H1 (cell line): ENCODE data around the gene FHAD1. TPM values are rescaled to one million over a fixed set of nuclear protein-coding genes. Genes with fewer than 3 reads are reported as not detected.

Source experiments
- CTCF ChIA-PET: fragments of 300-600 bp; sonication (Branson Sonifier 250); formaldehyde crosslinking; loops from one replicate; lab custom pipeline; 2021; ENCODE audit not compliant: partially characterized antibody; lab: Charles Lee
- POLR2A ChIA-PET: fragments of 300-600 bp; sonication (Branson Sonifier 250); formaldehyde crosslinking; loops from one replicate; lab custom pipeline; 2021; ENCODE audit warnings: inconsistent platforms; ENCODE audit not compliant: partially characterized antibody; lab: Charles Lee
- DNase-seq, 2 experiments: peaks; one replicate each; pipeline versions ENCODE4 v3.0.0 to v3.0.0-alpha.2; 2010 to 2022; ENCODE audit warnings: low spot score in 2 of 2, low read depth in 1 of 2, mixed read lengths in 1 of 2
- FAIRE-seq: peaks from 2 replicates; lab custom pipeline; 2011; peaks lifted over from hg19 to GRCh38; lab: Jason Lieb, UNC
- H2AFZ ChIP-seq: 2 replicates; pipeline ENCODE4 v1.8.1; 2012; ENCODE audit warnings: low read length, inconsistent platforms
- H2AK5ac ChIP-seq: 2 replicates; pipeline ENCODE4 v1.6.1; 2013; ENCODE audit warnings: low read depth, low read length
- H2BK120ac ChIP-seq: replicated peaks from 2 replicates; pipeline ENCODE3; 2013; ENCODE audit warnings: low read depth, low read length, inconsistent platforms
- H2BK12ac ChIP-seq: 2 replicates; pipeline ENCODE4 v1.6.1; 2013; ENCODE audit warnings: low read depth, low read length
- H2BK15ac ChIP-seq: 2 replicates; pipeline ENCODE4 v1.6.1; 2013; ENCODE audit warnings: low read length
- H2BK20ac ChIP-seq: 2 replicates; pipeline ENCODE4 v1.6.1; 2013; ENCODE audit warnings: low read length
- H2BK5ac ChIP-seq: 2 replicates; pipeline ENCODE4 v1.6.1; 2013; ENCODE audit warnings: low read depth, low read length
- H3K14ac ChIP-seq: 2 replicates; pipeline ENCODE4 v1.6.1; 2013; ENCODE audit warnings: inconsistent platforms; ENCODE audit not compliant: insufficient read length
- H3K18ac ChIP-seq: 2 replicates; pipeline ENCODE4 v1.6.1; 2013; ENCODE audit warnings: low read length; ENCODE audit errors: extremely low read depth
- H3K23ac ChIP-seq: 2 replicates; pipeline ENCODE4 v1.6.1; 2013; ENCODE audit warnings: inconsistent platforms; ENCODE audit not compliant: insufficient read length
- H3K23me2 ChIP-seq: 2 replicates; pipeline ENCODE4 v1.6.1; 2013; ENCODE audit warnings: low read depth, low read length
- H3K27ac ChIP-seq: 2 replicates; pipeline ENCODE4 v1.6.1; 2011; ENCODE audit warnings: low read depth, low read length, inconsistent platforms
- H3K27me3 ChIP-seq, 4 experiments: replicated peaks in 1 of 4; 1 replicate in 1 of 4; 2 replicates in 3 of 4; pipeline versions ENCODE4 v1.6.1 to v1.8.1; 2011 to 2013; ENCODE audit warnings: low read length in 3 of 4, mild to moderate bottlenecking in 3 of 4, inconsistent platforms in 2 of 4, mixed read lengths in 2 of 4, moderate library complexity in 1 of 4; ENCODE audit not compliant: control insufficient read depth in 3 of 4, insufficient read depth in 3 of 4; ENCODE audit errors: extremely low read depth in 1 of 4
- H3K36me3 ChIP-seq, 4 experiments: 2 replicates each; pipeline versions ENCODE4 v1.6.1 to v1.8.1; 2011 to 2013; ENCODE audit warnings: mild to moderate bottlenecking in 4 of 4, low read length in 3 of 4, moderate library complexity in 2 of 4, control low read depth in 1 of 4, inconsistent platforms in 1 of 4; ENCODE audit not compliant: insufficient read depth in 4 of 4, control insufficient read depth in 2 of 4
- H3K4ac ChIP-seq: replicated peaks from 2 replicates; pipeline ENCODE3; 2013; ENCODE audit warnings: low read length, low read depth, mixed read lengths, inconsistent platforms; ENCODE audit not compliant: insufficient read length
- H3K4me1 ChIP-seq, 4 experiments: replicated peaks in 1 of 4; 1 replicate in 1 of 4; 2 replicates in 3 of 4; pipeline versions ENCODE4 v1.6.1 to v1.8.1; 2011 to 2013; ENCODE audit warnings: low read length in 3 of 4, inconsistent platforms in 2 of 4, mixed read lengths in 1 of 4; ENCODE audit not compliant: insufficient read depth in 4 of 4, control insufficient read depth in 3 of 4
- H3K4me2 ChIP-seq, 2 experiments: 2 replicates each; pipeline versions ENCODE4 v1.6.1 to v1.8.1; 2011 to 2013; ENCODE audit warnings: low read depth in 2 of 2, low read length in 2 of 2, control low read depth in 1 of 2, inconsistent platforms in 1 of 2, mild to moderate bottlenecking in 1 of 2; ENCODE audit not compliant: insufficient read depth in 1 of 2
- H3K4me3 ChIP-seq, 4 experiments: fragments of 200-600, 300-600 bp in 1 of 4; sonication (generic), shearing (Covaris generic), sonication (Bioruptor Twin) in 1 of 4; 2 replicates each; pipeline versions ENCODE4 v1.5.1 to v1.8.1; 2011 to 2016; ENCODE audit warnings: low read length in 4 of 4, low read depth in 3 of 4, control low read depth in 2 of 4, inconsistent platforms in 2 of 4, mild to moderate bottlenecking in 2 of 4, mixed read lengths in 1 of 4, moderate library complexity in 1 of 4; ENCODE audit not compliant: insufficient read depth in 2 of 4; ENCODE audit errors: extremely low read depth in 1 of 4
- H3K56ac ChIP-seq: replicated peaks from 2 replicates; pipeline ENCODE3; 2013; ENCODE audit warnings: low read depth, mild to moderate bottlenecking, mixed read lengths, low read length, inconsistent platforms; ENCODE audit not compliant: insufficient read length
- H3K79me1 ChIP-seq: 2 replicates; pipeline ENCODE4 v1.6.1; 2013; ENCODE audit warnings: low read depth, low read length, control low read depth
- H3K79me2 ChIP-seq, 2 experiments: 2 replicates each; pipeline versions ENCODE4 v1.6.1 to v1.8.1; 2012 to 2013; ENCODE audit warnings: low read length in 2 of 2, mild to moderate bottlenecking in 2 of 2, inconsistent platforms in 1 of 2; ENCODE audit not compliant: insufficient read depth in 2 of 2, control insufficient read depth in 1 of 2
- H3K9ac ChIP-seq, 4 experiments: replicated peaks in 1 of 4; 1 replicate in 1 of 4; 2 replicates in 3 of 4; pipeline versions ENCODE4 v1.6.1 to v1.8.1; 2011 to 2013; ENCODE audit warnings: low read depth in 3 of 4, low read length in 3 of 4, control low read depth in 2 of 4, mild to moderate bottlenecking in 2 of 4, moderate library complexity in 2 of 4, inconsistent platforms in 1 of 4; ENCODE audit errors: extremely low read depth in 1 of 4
- H3K9me3 ChIP-seq, 2 experiments: 2 replicates each; pipeline versions ENCODE4 v1.6.1 to v1.8.1; 2012 to 2013; ENCODE audit warnings: mild to moderate bottlenecking in 2 of 2, moderate library complexity in 2 of 2, control low read depth in 1 of 2, inconsistent platforms in 1 of 2, low read depth in 1 of 2, low read length in 1 of 2, mixed read lengths in 1 of 2; ENCODE audit not compliant: insufficient read depth in 2 of 2
- H4K20me1 ChIP-seq, 2 experiments: replicated peaks in 1 of 2; 2 replicates each; pipeline versions ENCODE3 to v1.8.1; 2011 to 2013; ENCODE audit warnings: inconsistent platforms in 2 of 2, low read length in 2 of 2, mild to moderate bottlenecking in 1 of 2; ENCODE audit not compliant: insufficient read depth in 2 of 2, control insufficient read depth in 1 of 2
- H4K5ac ChIP-seq: 2 replicates; pipeline ENCODE4 v1.6.1; 2013; ENCODE audit warnings: low read length, low read depth, mixed read lengths, inconsistent platforms; ENCODE audit not compliant: insufficient read length
- H4K8ac ChIP-seq: 2 replicates; pipeline ENCODE4 v1.8.0; 2013; ENCODE audit warnings: mild to moderate bottlenecking, moderate library complexity, low read length, inconsistent platforms; ENCODE audit not compliant: insufficient read depth; ENCODE audit errors: extremely low read depth
- H4K91ac ChIP-seq: replicated peaks from 2 replicates; pipeline ENCODE3; 2013; ENCODE audit warnings: low read length, mixed read lengths, inconsistent platforms; ENCODE audit not compliant: insufficient read length
- BRCA1 ChIP-seq: IDR thresholded peaks from 2 replicates; pipeline ENCODE4 v1.6.1; 2012; ENCODE audit warnings: low read depth, low read length, improper control_type of control experiment
- CREB1 ChIP-seq: IDR thresholded peaks from 2 replicates; pipeline ENCODE4 v1.6.1; 2012; ENCODE audit warnings: inconsistent platforms
- GABPA ChIP-seq: IDR thresholded peaks from 2 replicates; pipeline ENCODE4 v1.6.1; 2011; ENCODE audit warnings: mild to moderate bottlenecking, low read length, moderate library complexity, borderline replicate concordance; ENCODE audit not compliant: insufficient read depth
- KDM5A ChIP-seq: fragments of 200-600 bp; IDR thresholded peaks from 2 replicates; pipeline ENCODE4 v1.7.1; 2012; ENCODE audit warnings: mild to moderate bottlenecking, low read length, inconsistent platforms, mixed read lengths
- MAX ChIP-seq: IDR thresholded peaks from 2 replicates; pipeline ENCODE4 v1.6.1; 2012; ENCODE audit warnings: inconsistent platforms
- POLR2A ChIP-seq, 2 experiments: IDR thresholded peaks; 1 replicate in 1 of 2; 2 replicates in 1 of 2; pipeline ENCODE4 v1.6.1; 2011; ENCODE audit warnings: low read depth in 2 of 2, low read length in 2 of 2, mild to moderate bottlenecking in 2 of 2; ENCODE audit errors: control extremely low read depth in 1 of 2
- POU5F1 ChIP-seq: IDR thresholded peaks from 2 replicates; pipeline ENCODE4 v1.6.1; 2011; ENCODE audit warnings: low read depth, mild to moderate bottlenecking, low read length, moderate library complexity
- SAP30 ChIP-seq: fragments of 300-600 bp; sonication (generic); IDR thresholded peaks from 2 replicates; pipeline ENCODE4 v1.7.1; 2012; ENCODE audit warnings: low read length, moderate library complexity, mild to moderate bottlenecking, inconsistent platforms; ENCODE audit not compliant: insufficient read depth, insufficient replicate concordance
- SP2 ChIP-seq: IDR thresholded peaks from 2 replicates; pipeline ENCODE4 v1.6.1; 2012; ENCODE audit warnings: mild to moderate bottlenecking, low read length, inconsistent platforms
- SP4 ChIP-seq: IDR thresholded peaks from 2 replicates; pipeline ENCODE4 v1.6.1; 2012; ENCODE audit warnings: low read length, inconsistent platforms
- ZNF274 ChIP-seq: IDR thresholded peaks from 2 replicates; pipeline ENCODE4 v1.7.0; 2012; ENCODE audit warnings: low read length, borderline replicate concordance; ENCODE audit errors: extremely low read depth
- WGBS, 2 experiments: shearing (Covaris generic) in 1 of 2; methylation state at CpG; one replicate each; pipeline versions ENCODE4 v1.1.6 to v1.1.7; 2013 to 2015; ENCODE audit warnings: low lambda C conversion rate in 2 of 2, mixed read lengths in 2 of 2, inconsistent platforms in 1 of 2, low coverage in 1 of 2, missing lambda C conversion rate in 1 of 2; ENCODE audit not compliant: insufficient replicate concordance in 2 of 2, insufficient coverage in 1 of 2, insufficient read length in 1 of 2; ENCODE audit errors: extremely low coverage in 1 of 2, missing lambda C conversion rate in 1 of 2; 5-methylcytosine and 5-hydroxymethylcytosine counted together
- polyA plus RNA-seq, 7 experiments: library from polyadenylated mRNA; depleted of rRNA in 3 of 7; stranded (reverse) in 5 of 7; unstranded in 2 of 7; fragments of >200 nt in 5 of 7; fragments of 200-250 nt in 2 of 7; gene quantifications; 1 replicate in 5 of 7; 2 replicates in 1 of 7; 4 replicates in 1 of 7; pipeline versions ENCODE4 v1.2.1 to v1.2.3, GENCODE V29; 2011 to 2013; ENCODE audit warnings: missing spikeins in 2 of 7, mixed read lengths in 2 of 7
- total RNA-seq: library from RNA; stranded (reverse); fragmentation: NEBNext Ultra II Directional; extraction: Animal tissue kit (Norgen Biotek cat#: 25700); gene quantifications from 2 replicates; pipeline ENCODE4 v1.2.1, GENCODE V29; 2021

FHAD1 gene
- total and polyA plus RNA-seq, 2 of the 8 experiments (the other 6 are each of a cell fraction or from before 2014, with no cell fraction given) = 0.39 to 0.69 TPM

GRCh38 chr1:15229707-15230131 lies 17.3 kb upstream of the FHAD1 start:
- Histone ChIP-seq H2AK5ac (no peak overlapping the region), H3K56ac (no peak overlapping the region), H2BK20ac (no peak overlapping the region), H3K4me3 (no peak overlapping the region), H4K5ac (no peak overlapping the region), H3K36me3 (no peaks in the 10 kb centered on the region), H4K8ac (no peak overlapping the region), H3K23me2 (no peaks in the 10 kb centered on the region), H3K27me3 (no peaks in the 10 kb centered on the region), H3K4me2 (no peak overlapping the region), H2BK12ac (no peak overlapping the region), H3K9ac (no peak overlapping the region), H3K4me1 (peaks cover 0 to 4% (median 1%) of the 10 kb centered on the region in 4 experiments; a peak in 3 of 7 replicates), H3K4ac (no peak overlapping the region), H3K27ac (no peak overlapping the region), H3K79me2 (no peaks in the 10 kb centered on the region), H2BK120ac (no peak overlapping the region), H3K18ac (no peak overlapping the region), H2AFZ (no peak overlapping the region), H4K91ac (no peak overlapping the region), H2BK15ac (no peak overlapping the region), H3K14ac (no peak overlapping the region), H3K9me3 (no peaks in the 10 kb centered on the region), H2BK5ac (no peak overlapping the region), H4K20me1 (no peaks in the 10 kb centered on the region), H3K79me1 (no peaks in the 10 kb centered on the region), H3K23ac (no peak overlapping the region)
- ChIA-PET POLR2A (no interaction called here), CTCF (interaction anchor here (0.8 to 1.3 kb wide), 2 partner anchors 16 to 24 kb away, joined by 3 to 4 read pairs; no protein-coding TSS in a partner anchor)
- 70% methylated on average over 4 of the region's 4 CpGs; no CpG with 5 or more reads in 1 of the 2 experiments for WGBS, 2 experiments
- DNase-seq = no peak
- TF ChIP-seq POLR2A (IDR thresholded peaks at IDR 0.05; ENCODE audit: control extremely low read depth in 1 of 2, low read depth in 2 of 2, low read length in 2 of 2) (no peak), GABPA (no peak), SP2 (no peak), CREB1 (no peak), SAP30 (no peak), POU5F1 (no peak), BRCA1 (no peak), KDM5A (no peak), SP4 (no peak), MAX (no peak), ZNF274 (no peak)
- no peak for FAIRE-seq
